ENCODE data around the gene KCNH6.

The KCNH6 gene

DNA sequence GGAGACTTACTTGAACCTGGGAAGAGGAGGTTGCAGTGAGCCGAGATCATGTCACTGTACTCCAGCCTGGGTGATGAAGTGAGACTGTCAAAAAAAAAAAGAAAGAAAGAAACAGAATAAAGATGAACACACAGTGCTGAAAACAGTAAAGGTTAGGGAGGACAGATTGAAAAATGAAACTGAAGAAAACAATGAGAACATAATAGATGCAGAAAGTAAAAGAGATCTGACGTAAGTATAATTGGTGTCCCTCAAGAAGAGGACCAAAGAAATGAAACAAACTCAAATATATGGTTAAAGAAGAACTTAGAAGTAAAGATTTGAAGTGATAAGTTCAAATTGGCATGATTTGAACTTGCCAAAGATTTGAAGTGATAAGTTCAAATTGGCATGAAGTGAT is 34.3 kb downstream of the KCNH6 start:
- no peak for ATAC-seq

DNA sequence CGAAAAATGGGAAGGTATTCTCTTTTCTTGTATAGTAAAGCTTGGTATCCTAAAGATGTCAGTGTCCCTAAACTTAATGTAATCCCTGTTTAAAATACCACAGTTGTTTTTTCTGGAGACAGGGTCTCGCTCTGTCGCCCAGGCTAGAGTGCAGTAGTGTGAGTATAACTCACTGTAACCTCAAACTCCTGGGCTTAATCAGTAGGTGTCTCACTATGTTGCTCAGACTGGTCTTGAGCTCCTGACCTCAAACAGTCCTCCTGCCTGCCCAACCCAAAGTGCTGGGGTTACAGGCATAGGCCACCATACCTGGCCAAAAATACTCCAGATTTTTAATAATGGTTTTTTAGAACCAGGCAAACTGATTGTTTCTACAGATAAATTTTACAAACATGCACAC is 35.3 kb downstream of the KCNH6 start:
- ATAC-seq = no peak

- no peak for ATAC-seq
These were observed 38.7 kb downstream of the KCNH6 start for GRCh38 chr17:63561819-63562218.

DNA sequence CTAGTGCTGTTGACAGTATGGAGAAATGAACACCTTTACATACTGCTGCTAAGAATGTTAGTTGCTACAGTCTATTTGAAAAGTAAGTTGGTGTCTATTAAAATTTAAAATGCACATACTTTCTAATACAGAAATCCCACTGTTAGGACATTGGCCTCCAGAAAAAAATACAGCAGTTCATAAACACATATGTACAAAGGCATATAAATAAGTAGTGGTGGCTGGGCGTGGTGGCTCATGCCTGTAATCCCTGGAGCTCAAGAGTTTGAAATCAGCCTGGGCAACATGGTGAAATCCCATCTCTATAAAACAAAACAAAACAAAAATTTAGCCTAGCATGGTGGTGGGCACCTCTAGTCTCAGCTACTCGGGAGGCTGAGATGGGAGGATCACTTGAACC is 40.2 kb downstream of the KCNH6 start:
- no peak for ATAC-seq

GRCh38 chr17:63564562-63564961 is 41.4 kb downstream of the KCNH6 start:
- no peak for ATAC-seq

DNA sequence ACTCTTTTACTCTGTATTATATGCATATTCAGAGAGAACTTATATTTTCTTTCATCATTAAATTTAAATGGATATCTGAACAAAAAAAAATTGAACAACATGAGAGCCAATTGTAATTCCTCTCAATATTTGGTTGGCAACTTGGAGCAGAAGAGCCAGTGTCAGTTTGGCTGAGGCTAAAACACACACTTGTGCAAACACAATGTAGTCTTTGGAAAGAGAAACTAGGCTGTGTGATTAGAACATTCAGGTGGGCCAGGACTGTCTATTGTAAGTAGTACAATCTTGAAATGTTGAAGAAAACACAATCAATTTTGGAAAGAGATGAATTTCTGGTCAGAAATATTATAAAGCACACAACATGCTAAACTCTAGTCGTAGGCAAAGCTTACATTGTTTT is 44.1 kb downstream of the KCNH6 start:
- ATAC-seq = no peak

- ATAC-seq = no peak
These were observed 45.4 kb downstream of the KCNH6 start for GRCh38 chr17:63568563-63568962.

DNA sequence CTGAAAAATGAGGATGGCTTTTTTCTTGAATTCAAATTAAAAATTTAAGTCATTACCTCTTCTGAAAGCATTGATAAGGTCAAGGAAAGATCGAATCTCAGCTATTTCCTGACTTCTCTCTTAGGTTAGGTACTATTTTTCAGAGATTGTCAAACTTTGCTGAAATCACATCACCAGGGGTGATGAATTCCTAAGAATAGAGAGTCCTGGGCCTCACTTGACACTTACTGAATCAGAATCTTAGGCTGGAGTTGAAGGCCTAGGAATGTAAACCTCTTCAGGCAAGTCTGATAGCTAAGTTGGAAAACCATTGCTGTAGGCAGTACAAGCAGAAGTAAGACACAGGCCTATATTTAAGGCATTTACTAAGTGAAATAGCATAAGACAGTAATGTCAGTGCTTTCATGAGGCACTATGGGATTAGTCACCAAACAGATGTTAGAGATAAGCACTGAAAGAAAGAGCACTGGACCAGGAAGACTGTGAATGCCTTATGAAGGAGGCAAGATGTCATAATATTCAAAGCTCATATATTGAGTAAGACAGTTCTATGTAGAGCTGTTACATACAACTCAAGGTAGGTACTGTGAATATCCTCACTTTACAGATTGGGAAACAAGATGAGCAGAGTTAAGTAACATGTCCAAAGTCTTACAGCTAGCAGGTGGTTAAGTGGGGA is 48.6 kb downstream of the KCNH6 start:
- peak; percentile 55 to 72 for ATAC-seq

- no peak for ATAC-seq
These were observed 50.5 kb downstream of the KCNH6 start for GRCh38 chr17:63573634-63574033.

DNA sequence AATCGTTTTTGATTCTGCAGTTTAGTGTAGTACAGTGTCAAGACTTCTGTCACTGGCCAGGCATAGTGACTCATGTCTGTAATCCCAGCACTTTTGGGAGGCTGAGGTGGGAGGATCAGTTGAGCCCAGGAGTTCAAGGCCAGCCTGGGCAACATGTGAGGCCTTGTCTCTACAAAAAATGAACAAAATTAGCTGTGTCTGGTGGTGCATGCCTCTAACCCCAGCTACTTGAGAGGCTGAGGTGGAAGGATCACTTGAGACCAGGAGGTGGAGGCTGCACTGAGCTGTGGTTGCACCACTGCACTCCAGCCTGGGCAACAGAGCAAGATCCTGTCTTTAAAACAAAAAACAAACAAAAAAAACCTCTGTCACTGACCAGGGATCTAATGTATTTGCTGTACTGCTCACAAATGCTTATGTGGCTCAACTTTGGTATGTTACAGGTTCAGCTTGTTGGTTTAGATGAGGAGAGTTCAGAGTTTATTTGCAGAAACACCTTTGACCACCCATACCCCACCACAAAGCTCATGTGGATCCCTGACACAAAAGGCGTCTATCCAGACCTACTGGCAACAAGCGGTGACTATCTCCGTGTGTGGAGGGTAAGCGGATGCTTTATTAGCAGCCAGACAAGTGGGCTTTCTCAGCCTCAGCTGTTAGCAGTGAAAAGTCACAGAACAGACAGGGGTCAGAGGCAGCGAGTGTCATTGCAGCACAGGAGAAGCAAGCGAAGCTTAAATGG is 55.0 kb downstream of the KCNH6 start:
- ATAC-seq = no peak

DNA sequence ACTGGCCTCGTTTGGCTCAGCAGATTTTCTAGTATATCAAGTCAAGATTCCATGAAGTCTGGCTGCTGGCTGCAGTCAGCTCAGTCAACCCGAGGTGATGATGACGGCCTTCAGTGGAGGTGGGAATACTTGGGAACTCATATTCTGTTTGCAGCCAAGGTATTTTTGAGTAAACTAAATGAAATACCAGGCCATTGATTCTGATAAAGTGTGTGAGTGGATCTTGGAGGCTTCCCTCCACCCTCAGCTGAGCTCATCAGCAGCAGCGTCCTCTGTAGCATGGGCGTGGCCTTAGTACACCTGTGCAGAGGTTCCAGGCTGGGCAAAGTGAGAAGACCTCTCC is 55.6 kb downstream of the KCNH6 start:
- ATAC-seq = no peak

- ATAC-seq = no peak
These were observed 56.5 kb downstream of the KCNH6 start for GRCh38 chr17:63579633-63580032.

DNA sequence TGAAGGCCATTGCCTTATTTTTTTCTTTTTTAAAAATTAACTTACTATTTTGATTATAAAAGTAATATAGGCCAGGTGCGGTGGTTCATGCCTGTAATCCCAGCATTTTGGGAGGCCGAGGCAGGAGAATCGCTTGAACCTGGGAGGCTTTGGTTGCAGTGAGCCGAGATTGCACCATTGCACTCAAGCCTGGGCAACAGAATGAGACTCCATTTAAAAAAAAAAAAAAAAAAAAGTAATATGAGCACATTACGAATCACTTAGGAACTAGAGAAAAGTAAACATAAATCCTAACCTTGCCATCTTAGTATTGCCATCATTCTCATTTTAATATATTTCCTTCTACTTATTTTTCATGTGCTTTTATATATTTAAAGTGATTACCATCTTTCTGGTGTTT is 64.6 kb downstream of the KCNH6 start:
- no peak for ATAC-seq

GRCh38 chr17:63588797-63589196 is 65.6 kb downstream of the KCNH6 start:
- no peak for ATAC-seq

DNA sequence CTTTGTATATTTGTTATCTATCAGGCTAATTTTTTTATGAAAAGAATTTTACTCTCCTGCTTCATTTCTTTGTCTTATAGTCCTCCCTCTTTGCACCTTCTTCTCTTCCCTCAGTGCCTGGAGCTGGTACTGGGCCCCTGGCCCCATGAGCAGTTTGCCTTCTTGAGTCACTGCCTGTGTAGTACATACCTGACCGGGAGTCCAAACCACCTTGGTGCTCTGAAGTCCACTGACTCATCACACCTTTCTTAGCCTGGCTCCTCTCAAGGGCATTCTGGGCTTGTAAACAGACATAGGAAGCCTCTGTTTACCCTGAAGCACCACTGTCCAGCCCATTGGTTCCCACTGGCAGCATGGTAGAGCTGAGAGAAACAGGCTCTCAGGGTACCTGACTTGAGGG is 66.5 kb downstream of the KCNH6 start:
- ATAC-seq = no peak

GRCh38 chr17:63592797-63593196 is 69.6 kb downstream of the KCNH6 start:
- no peak for ATAC-seq

DNA sequence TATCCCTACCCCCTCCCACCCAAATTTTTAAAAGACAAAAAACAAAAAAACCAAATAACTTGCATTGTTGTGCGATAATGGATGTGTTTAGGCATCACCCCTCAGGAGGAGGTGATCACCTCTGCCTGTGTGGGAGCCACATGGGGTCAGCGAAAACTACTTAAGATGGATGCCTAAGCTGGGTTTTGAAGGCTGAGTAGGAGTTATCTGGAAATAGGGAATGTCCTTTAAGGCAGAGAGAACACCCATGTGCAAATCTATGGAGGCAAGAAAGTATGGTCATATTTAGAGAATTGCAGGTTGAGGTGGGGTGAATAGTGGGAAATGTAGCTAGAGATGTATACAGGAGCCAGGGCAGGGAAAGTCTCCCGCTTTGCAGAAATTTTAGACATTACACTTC is 72.0 kb downstream of the KCNH6 start:
- ATAC-seq = no peak

Data from activated CD4-positive, CD25-positive, alpha-beta regulatory T cell treated with anti-CD3 and anti-CD28 coated beads, Interleukin-2, amount 50 U/mL, for 24 hours (primary cell).